Panc1 (cell line): ENCODE data around the gene C22orf15. TPM values are rescaled to one million over a fixed set of nuclear protein-coding genes. Genes with fewer than 3 reads are reported as not detected.

Experiments used
- ATAC-seq: fragments of 200-7000 bp; cut with Tn5 transposase; 2 replicates; pipeline ENCODE4 v1.9.1; 2020; ENCODE audit warnings: mild to moderate bottlenecking, moderate library complexity
- BruUV-seq: library from RNA; stranded (reverse); fragments of 400-500 nt; replicated peaks from 2 replicates; lab custom pipeline; 2021; lab: Mats Ljungman, UMichigan
- CTCF ChIA-PET: fragments of 300-600 bp; sonication (Branson Sonifier 250); formaldehyde crosslinking; loops from one replicate; lab custom pipeline; 2022; ENCODE audit warnings: antibody characterized with exemption; lab: Charles Lee
- POLR2A ChIA-PET: fragments of 300-600 bp; sonication (Branson Sonifier 250); formaldehyde crosslinking; loops from one replicate; lab custom pipeline; 2022; ENCODE audit warnings: antibody characterized with exemption; lab: Charles Lee
- DNase-seq: peaks from one replicate; pipeline ENCODE4 v3.0.0-alpha.2; 2010; ENCODE audit warnings: low read depth, low spot score
- H3K27ac ChIP-seq: 2 replicates; pipeline ENCODE4 v1.5.1; 2011; ENCODE audit warnings: mild to moderate bottlenecking, low read length, inconsistent platforms
- H3K27me3 ChIP-seq: fragments of 200-500 bp; sonication (Bioruptor generic); 2 replicates; pipeline ENCODE4 v1.6.0; 2014; ENCODE audit warnings: low read length, inconsistent platforms; ENCODE audit not compliant: control insufficient read depth, insufficient read depth
- H3K36me3 ChIP-seq: fragments of 200-500 bp; sonication (Bioruptor generic); 2 replicates; pipeline ENCODE4 v1.5.1; 2014; ENCODE audit warnings: inconsistent platforms, mild to moderate bottlenecking, low read length, moderate library complexity; ENCODE audit not compliant: control insufficient read depth, insufficient read depth
- H3K4me1 ChIP-seq: 2 replicates; pipeline ENCODE4 v1.5.1; 2011; ENCODE audit warnings: inconsistent platforms, mild to moderate bottlenecking, low read length, moderate library complexity; ENCODE audit not compliant: control insufficient read depth, insufficient read depth
- H3K4me3 ChIP-seq, 2 experiments: 2 replicates each; pipeline ENCODE4 v1.5.1; 2011 to 2012; ENCODE audit warnings: low read depth in 2 of 2, low read length in 2 of 2, mild to moderate bottlenecking in 2 of 2, inconsistent platforms in 1 of 2, moderate library complexity in 1 of 2
- H3K9me3 ChIP-seq: fragments of 200-500 bp; sonication (Bioruptor generic); 2 replicates; pipeline ENCODE4 v1.5.1; 2014; ENCODE audit warnings: low read depth, mild to moderate bottlenecking, inconsistent platforms, low read length, moderate library complexity; ENCODE audit not compliant: control insufficient read depth, insufficient read depth
- POLR2AphosphoS5 ChIP-seq: IDR thresholded peaks from 2 replicates; pipeline ENCODE4 v1.6.1; 2012; ENCODE audit warnings: mild to moderate bottlenecking, low read depth, low read length, moderate library complexity
- SIN3A ChIP-seq: IDR thresholded peaks from 2 replicates; pipeline ENCODE4 v1.6.1; 2012; ENCODE audit warnings: low read depth, mild to moderate bottlenecking, low read length, moderate library complexity, borderline replicate concordance; ENCODE audit not compliant: insufficient read depth
- TCF7L2 ChIP-seq: IDR thresholded peaks from 2 replicates; pipeline ENCODE4 v1.6.1; 2011; ENCODE audit warnings: mild to moderate bottlenecking, low read depth, low read length, inconsistent platforms
- in situ Hi-C: cut with HindIII; loops from 2 replicates; pipeline ENCODE4 v1.10.0; 2016; ENCODE audit warnings: low sequenced_read_pairs, low pct_unique_long_range_greater_than_20kb
- intact Hi-C: fragments of 100-400 bp; cut with micrococcal nuclease; formaldehyde crosslinking; loops from one replicate; pipeline ENCODE4 v1.10.0; 2022; ENCODE audit not compliant: unreplicated experiment
- total RNA-seq: library from RNA; stranded (reverse); gene quantifications from one replicate; pipeline ENCODE4 v1.2.1, GENCODE V29; 2021; ENCODE audit not compliant: unreplicated experiment
- TF ChIP-seq, protein P1 (sequence below): fragments of 450-650 bp; IDR thresholded peaks from 2 replicates; pipeline ENCODE4 v1.5.1; 2017; ENCODE audit warnings: mild to moderate bottlenecking
- TF ChIP-seq, protein P2 (sequence below), 2 experiments: IDR thresholded peaks; 2 replicates each; pipeline ENCODE4 v1.6.1; 2011 to 2012; ENCODE audit warnings: low read depth in 2 of 2, control low read depth in 1 of 2, low read length in 1 of 2, mild to moderate bottlenecking in 1 of 2, moderate library complexity in 1 of 2; ENCODE audit not compliant: insufficient read depth in 1 of 2

C22orf15 gene
- total RNA-seq, 1 experiment from 2014 or later: not detected

DNA sequence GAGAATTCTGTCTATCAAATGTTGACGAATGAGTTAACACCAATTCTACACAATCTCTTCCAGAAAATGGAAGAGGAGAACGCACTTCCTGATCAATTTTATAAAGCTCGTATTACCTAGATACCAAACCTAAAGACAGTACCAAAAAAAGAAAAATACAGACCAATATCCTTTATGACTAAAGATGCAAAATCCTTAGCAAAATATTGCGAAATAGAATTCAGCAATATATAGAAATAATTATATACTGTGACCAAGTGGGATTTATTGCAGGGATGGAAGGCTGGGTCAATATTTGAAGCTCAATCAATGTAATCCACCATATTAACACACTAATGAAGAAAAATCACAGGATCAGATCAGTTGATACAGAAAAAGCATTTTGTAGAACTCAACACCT, 49.6 kb downstream of the C22orf15 start:
- in situ Hi-C loops (no loop called here), intact Hi-C loops (no loop called here)
- no TSS peak for BruUV-seq
- POLR2A ChIA-PET: no interaction called here
- H3K4me1 ChIP-seq: no peaks in the 10 kb centered on the region
- TF ChIP-seq SIN3A (no peak), TCF7L2 (no peak), POLR2AphosphoS5 (no peak)
- TF ChIP-seq, protein P1, sequence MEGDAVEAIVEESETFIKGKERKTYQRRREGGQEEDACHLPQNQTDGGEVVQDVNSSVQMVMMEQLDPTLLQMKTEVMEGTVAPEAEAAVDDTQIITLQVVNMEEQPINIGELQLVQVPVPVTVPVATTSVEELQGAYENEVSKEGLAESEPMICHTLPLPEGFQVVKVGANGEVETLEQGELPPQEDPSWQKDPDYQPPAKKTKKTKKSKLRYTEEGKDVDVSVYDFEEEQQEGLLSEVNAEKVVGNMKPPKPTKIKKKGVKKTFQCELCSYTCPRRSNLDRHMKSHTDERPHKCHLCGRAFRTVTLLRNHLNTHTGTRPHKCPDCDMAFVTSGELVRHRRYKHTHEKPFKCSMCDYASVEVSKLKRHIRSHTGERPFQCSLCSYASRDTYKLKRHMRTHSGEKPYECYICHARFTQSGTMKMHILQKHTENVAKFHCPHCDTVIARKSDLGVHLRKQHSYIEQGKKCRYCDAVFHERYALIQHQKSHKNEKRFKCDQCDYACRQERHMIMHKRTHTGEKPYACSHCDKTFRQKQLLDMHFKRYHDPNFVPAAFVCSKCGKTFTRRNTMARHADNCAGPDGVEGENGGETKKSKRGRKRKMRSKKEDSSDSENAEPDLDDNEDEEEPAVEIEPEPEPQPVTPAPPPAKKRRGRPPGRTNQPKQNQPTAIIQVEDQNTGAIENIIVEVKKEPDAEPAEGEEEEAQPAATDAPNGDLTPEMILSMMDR: no peak
- TF ChIP-seq, protein P2, sequence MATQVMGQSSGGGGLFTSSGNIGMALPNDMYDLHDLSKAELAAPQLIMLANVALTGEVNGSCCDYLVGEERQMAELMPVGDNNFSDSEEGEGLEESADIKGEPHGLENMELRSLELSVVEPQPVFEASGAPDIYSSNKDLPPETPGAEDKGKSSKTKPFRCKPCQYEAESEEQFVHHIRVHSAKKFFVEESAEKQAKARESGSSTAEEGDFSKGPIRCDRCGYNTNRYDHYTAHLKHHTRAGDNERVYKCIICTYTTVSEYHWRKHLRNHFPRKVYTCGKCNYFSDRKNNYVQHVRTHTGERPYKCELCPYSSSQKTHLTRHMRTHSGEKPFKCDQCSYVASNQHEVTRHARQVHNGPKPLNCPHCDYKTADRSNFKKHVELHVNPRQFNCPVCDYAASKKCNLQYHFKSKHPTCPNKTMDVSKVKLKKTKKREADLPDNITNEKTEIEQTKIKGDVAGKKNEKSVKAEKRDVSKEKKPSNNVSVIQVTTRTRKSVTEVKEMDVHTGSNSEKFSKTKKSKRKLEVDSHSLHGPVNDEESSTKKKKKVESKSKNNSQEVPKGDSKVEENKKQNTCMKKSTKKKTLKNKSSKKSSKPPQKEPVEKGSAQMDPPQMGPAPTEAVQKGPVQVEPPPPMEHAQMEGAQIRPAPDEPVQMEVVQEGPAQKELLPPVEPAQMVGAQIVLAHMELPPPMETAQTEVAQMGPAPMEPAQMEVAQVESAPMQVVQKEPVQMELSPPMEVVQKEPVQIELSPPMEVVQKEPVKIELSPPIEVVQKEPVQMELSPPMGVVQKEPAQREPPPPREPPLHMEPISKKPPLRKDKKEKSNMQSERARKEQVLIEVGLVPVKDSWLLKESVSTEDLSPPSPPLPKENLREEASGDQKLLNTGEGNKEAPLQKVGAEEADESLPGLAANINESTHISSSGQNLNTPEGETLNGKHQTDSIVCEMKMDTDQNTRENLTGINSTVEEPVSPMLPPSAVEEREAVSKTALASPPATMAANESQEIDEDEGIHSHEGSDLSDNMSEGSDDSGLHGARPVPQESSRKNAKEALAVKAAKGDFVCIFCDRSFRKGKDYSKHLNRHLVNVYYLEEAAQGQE (IDR thresholded peaks at IDR 0.05; ENCODE audit: insufficient read depth in 1 of 2, low read depth in 2 of 2, low read length in 1 of 2): no peak
- DNase-seq (no peak), ATAC-seq (no peak)
- no peak overlapping the region for H3K4me3 ChIP-seq
- peaks cover 4% of the 10 kb centered on the region; the same call in 1 of the 2 replicates for H3K36me3 ChIP-seq
- no peaks in the 10 kb centered on the region for H3K9me3 ChIP-seq
- H3K27ac ChIP-seq: no peak overlapping the region
- CTCF ChIA-PET: no interaction called here
- no peaks in the 10 kb centered on the region for H3K27me3 ChIP-seq

Other genes starting within 250 kb of the C22orf15 start
- gene IGLL1, start 182.7 kb upstream of the C22orf15 start, total RNA-seq: not detected
- gene DRICH1, start 130.7 kb upstream of the C22orf15 start, total RNA-seq: not detected
- gene RGL4, start 72.0 kb upstream of the C22orf15 start, total RNA-seq: not detected
- 3.2 TPM for gene ZNF70, start 11.9 kb upstream of the C22orf15 start, total RNA-seq
- gene VPREB3, start 8.6 kb upstream of the C22orf15 start, total RNA-seq: not detected
- 84.4 TPM for gene CHCHD10, start 5.0 kb downstream of the C22orf15 start, total RNA-seq
- gene MMP11, start 9.9 kb downstream of the C22orf15 start, total RNA-seq: 3.0 TPM
- gene SMARCB1, start 24.0 kb downstream of the C22orf15 start, total RNA-seq: 70.2 TPM
- gene DERL3, start 76.0 kb downstream of the C22orf15 start, total RNA-seq: 1.0 TPM
- gene SLC2A11, start 94.9 kb downstream of the C22orf15 start, total RNA-seq: 33.8 TPM
- 936 TPM for gene MIF, start 131.4 kb downstream of the C22orf15 start, total RNA-seq
- gene GSTT2B, start 198.2 kb downstream of the C22orf15 start, total RNA-seq: 6.5 TPM
- not detected for gene DDTL, start 203.9 kb downstream of the C22orf15 start, total RNA-seq
- gene DDT, start 211.5 kb downstream of the C22orf15 start, total RNA-seq: 137 TPM
- 0.26 TPM for gene GSTT2, start 217.1 kb downstream of the C22orf15 start, total RNA-seq
- gene GSTT4, start 242.5 kb downstream of the C22orf15 start, total RNA-seq: not detected
- 46.1 TPM for gene CABIN1, start 248.3 kb downstream of the C22orf15 start, total RNA-seq